K562 (cell line): ENCODE measurements around the gene KAZN. TPM values are rescaled to one million over a fixed set of nuclear protein-coding genes. Genes with fewer than 3 reads are reported as not detected.

Experiments used
- ATAC-seq: fragments of 200-7000 bp; cut with Tn5 transposase; 3 replicates; pipeline ENCODE4 v1.9.1; 2020; ENCODE audit warnings: moderate library complexity
- BruUV-seq: library from RNA; stranded (reverse); fragments of 400-500 nt; replicated peaks from 2 replicates; lab custom pipeline; 2021; lab: Mats Ljungman, UMichigan
- CTCF ChIA-PET: fragments of 300-600 bp; formaldehyde crosslinking; extraction: SDS; loops from one replicate; lab custom pipeline; 2021; ENCODE audit warnings: low intra/inter-chr PET ratio; lab: Yijun Ruan, JAX
- POLR2A ChIA-PET: fragments of 300-600, 350-650 bp; sonication (Branson Sonifier 250); formaldehyde crosslinking; extraction: SDS; loops from one replicate; lab custom pipeline; 2021; ENCODE audit warnings: antibody characterized with exemption, inconsistent platforms; lab: Yijun Ruan, JAX
- DNase-seq, 4 experiments: peaks; one replicate each; pipeline versions ENCODE4 v3.0.0 to v3.0.0-alpha.2; 2011 to 2018; ENCODE audit warnings: low spot score in 3 of 4, mixed read lengths in 3 of 4; ENCODE audit errors: extremely low read depth in 1 of 4
- FAIRE-seq: peaks from 2 replicates; lab custom pipeline; 2011; peaks lifted over from hg19 to GRCh38; lab: Jason Lieb, UNC
- H2AFZ ChIP-seq: 2 replicates; pipeline ENCODE4 v1.6.0; 2011; ENCODE audit warnings: low read depth, low read length, control low read depth, inconsistent platforms
- H3K27ac ChIP-seq: fragments of 200-600 bp; 3 replicates; pipeline ENCODE4 v1.8.0; 2011; ENCODE audit warnings: low read depth, mild to moderate bottlenecking, control low read depth, inconsistent platforms, low read length, moderate library complexity, mixed read lengths; ENCODE audit errors: extremely low read depth
- H3K27me3 ChIP-seq, 2 experiments: fragments of 300-600 bp in 1 of 2; 2 replicates in 1 of 2; 3 replicates in 1 of 2; pipeline versions ENCODE4 v1.6.0 to v1.8.0; 2011; ENCODE audit warnings: inconsistent platforms in 2 of 2, low read length in 2 of 2, mild to moderate bottlenecking in 1 of 2, mixed read lengths in 1 of 2, moderate library complexity in 1 of 2; ENCODE audit not compliant: control insufficient read depth in 2 of 2, insufficient read depth in 2 of 2
- H3K36me3 ChIP-seq: fragments of 300-600 bp; 3 replicates; pipeline ENCODE4 v1.8.0; 2011; ENCODE audit warnings: mild to moderate bottlenecking, low read length, inconsistent platforms; ENCODE audit not compliant: control insufficient read depth, insufficient read depth
- H3K4me1 ChIP-seq, 2 experiments: fragments of 200-600 bp in 1 of 2; replicated peaks in 1 of 2; 2 replicates in 1 of 2; 3 replicates in 1 of 2; pipeline versions ENCODE4 v1.5.1 to v1.8.0; 2011; ENCODE audit warnings: inconsistent platforms in 2 of 2, low read length in 2 of 2, mild to moderate bottlenecking in 1 of 2, mixed read lengths in 1 of 2, moderate library complexity in 1 of 2; ENCODE audit not compliant: control insufficient read depth in 2 of 2, insufficient read depth in 2 of 2
- H3K4me2 ChIP-seq: 2 replicates; pipeline ENCODE4 v1.6.1; 2011; ENCODE audit warnings: low read length, control low read depth, inconsistent platforms, mixed read lengths; ENCODE audit not compliant: insufficient read depth
- H3K4me3 ChIP-seq: fragments of 200-600 bp; sonication (generic), shearing (Covaris generic); 2 replicates; pipeline ENCODE4 v1.5.1; 2016; ENCODE audit warnings: control low read depth, inconsistent platforms
- H3K79me2 ChIP-seq: fragments of 200-600 bp; 3 replicates; pipeline ENCODE4 v1.8.0; 2011; ENCODE audit warnings: low read length, inconsistent platforms; ENCODE audit not compliant: control insufficient read depth, insufficient read depth
- H3K9ac ChIP-seq, 2 experiments: 2 replicates each; pipeline versions ENCODE4 v1.6.0 to v1.6.1; 2011; ENCODE audit warnings: low read depth in 2 of 2, low read length in 2 of 2, control low read depth in 1 of 2, inconsistent platforms in 1 of 2, mild to moderate bottlenecking in 1 of 2, mixed read lengths in 1 of 2; ENCODE audit not compliant: insufficient read depth in 1 of 2
- H3K9me1 ChIP-seq: one replicate; pipeline ENCODE4 v1.6.0; 2011; ENCODE audit warnings: inconsistent platforms, mild to moderate bottlenecking, low read length, moderate library complexity; ENCODE audit not compliant: control insufficient read depth, insufficient read depth
- H3K9me3 ChIP-seq: replicated peaks from 2 replicates; pipeline ENCODE4 v1.5.1; 2011; ENCODE audit warnings: low read depth, low read length, inconsistent platforms; ENCODE audit not compliant: control insufficient read depth, insufficient read depth
- H4K20me1 ChIP-seq: replicated peaks from 2 replicates; pipeline ENCODE4 v1.6.1; 2011; ENCODE audit warnings: low read length, inconsistent platforms, mixed read lengths; ENCODE audit not compliant: control insufficient read depth, insufficient read depth
- FOXA1 ChIP-seq: fragments of 450-650 bp; IDR thresholded peaks from 2 replicates; pipeline ENCODE4 v1.6.1; 2016; ENCODE audit warnings: mild to moderate bottlenecking, borderline replicate concordance
- TAF1 ChIP-seq: IDR thresholded peaks from 2 replicates; pipeline ENCODE4 v1.6.1; 2011; ENCODE audit warnings: mild to moderate bottlenecking, low read length, moderate library complexity; ENCODE audit not compliant: insufficient read depth, control insufficient read depth, severe bottlenecking; ENCODE audit errors: extremely low read depth
- ZC3H4 ChIP-seq: sonication (generic); formaldehyde crosslinking; IDR thresholded peaks from 2 replicates; pipeline ENCODE4 v1.9.0; 2021; ENCODE audit warnings: missing genetic modification reagents, borderline replicate concordance
- ZNF668 ChIP-seq: fragments of 250-450 bp; sonication (Bioruptor Pico); IDR thresholded peaks from 2 replicates; pipeline ENCODE4 v1.8.0; 2022; ENCODE audit warnings: mild to moderate bottlenecking, inconsistent platforms
- WGBS: fragments of 100-300 bp; shearing (Covaris generic); methylation state at CpG from one replicate; pipeline ENCODE4 v1.1.6; 2016; ENCODE audit warnings: low coverage, mixed read lengths; ENCODE audit not compliant: insufficient coverage; ENCODE audit errors: missing lambda C conversion rate; 5-methylcytosine and 5-hydroxymethylcytosine counted together
- in situ Hi-C: fragments of 300-500 bp; cut with MboI; formaldehyde crosslinking; loops from 4 replicates; pipeline ENCODE4 v1.15.0; 2018; ENCODE audit warnings: inconsistent platforms, mixed read lengths
- intact Hi-C: fragments of 100-400 bp; cut with micrococcal nuclease; formaldehyde crosslinking; loops from 2 replicates; pipeline ENCODE4 v1.14.2; 2022
- polyA plus RNA-seq, 8 experiments: library from polyadenylated mRNA; depleted of rRNA in 4 of 8; stranded (reverse) in 5 of 8; unstranded in 3 of 8; fragments of >200 nt; fragmentation: Nextera tagmentation in 2 of 8; fragmentation: Illumina TruSeq in 1 of 8; extraction: Ambion mirVana in 2 of 8; extraction: Trizol in 1 of 8; gene quantifications; 2 replicates each; pipeline versions ENCODE4 v1.2.1 to v1.2.3, GENCODE V29; 2011 to 2014; ENCODE audit warnings: inconsistent platforms in 1 of 8, missing spikeins in 1 of 8
- total RNA-seq, 7 experiments: library from RNA; depleted of rRNA in 6 of 7; stranded (reverse); fragments of >200 nt in 6 of 7; fragmentation: Illumina TruSeq in 2 of 7; extraction: Trizol in 2 of 7; gene quantifications; 2 replicates each; pipeline versions ENCODE4 v1.2.1 to v1.2.3, GENCODE V29; 2011 to 2021; ENCODE audit warnings: low replicate concordance in 1 of 7
- TF ChIP-seq, protein P1 (sequence below): fragments of 250-450 bp; sonication (Bioruptor Pico); IDR thresholded peaks from 2 replicates; pipeline ENCODE4 v1.4.0; 2020

KAZN gene
- total and polyA plus RNA-seq, 9 of the 15 experiments (the other 6 are each of a cell fraction or from before 2014, with no cell fraction given): 2.1 to 21.6 (median 5.4) TPM

DNA sequence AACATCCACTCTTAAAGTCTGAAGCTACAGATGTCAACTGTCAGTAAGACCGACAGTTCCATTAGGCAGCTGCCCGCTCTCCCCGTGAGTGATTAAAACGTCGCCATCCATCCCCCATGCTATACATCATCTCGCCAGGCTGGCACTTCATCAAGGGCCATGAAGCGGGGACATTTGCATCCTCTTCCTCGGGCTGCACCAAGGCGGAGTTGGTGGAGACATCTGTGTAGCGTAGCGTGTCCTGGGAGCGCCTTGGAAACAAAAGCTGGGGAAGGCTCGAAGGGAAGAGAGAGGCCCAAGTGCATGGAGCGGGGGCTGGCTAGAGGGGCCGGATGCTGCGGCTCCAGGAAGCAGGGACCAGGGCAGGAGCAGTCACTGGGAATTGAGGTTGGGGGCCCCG lies 250.1 kb downstream of the KAZN start:
- Histone ChIP-seq H3K4me2 (no peak overlapping the region), H4K20me1 (no peaks in the 10 kb centered on the region), H3K4me1 (peaks cover 0 to 6% of the 10 kb centered on the region in 2 experiments; a peak in 3 of 5 replicates), H3K27me3 (peaks cover 12 to 19% of the 10 kb centered on the region in 2 experiments; a peak in 4 of 5 replicates), H3K9me3 (no peaks in the 10 kb centered on the region), H2AFZ (no peak overlapping the region), H3K27ac (no peak overlapping the region), H3K9me1 (no peaks in the 10 kb centered on the region), H3K9ac (no peak overlapping the region; a peak in 1 of 4 replicates), H3K36me3 (no peaks in the 10 kb centered on the region), H3K79me2 (no peaks in the 10 kb centered on the region), H3K4me3 (no peak overlapping the region)
- no peak for ATAC-seq
- no peak for DNase-seq
- TF ChIP-seq FOXA1 (no peak), ZNF668 (CRISPR knock-in tag) (no peak), TAF1 (no peak), ZC3H4 (CRISPR knock-in tag) (no peak)
- TF ChIP-seq, protein P1, sequence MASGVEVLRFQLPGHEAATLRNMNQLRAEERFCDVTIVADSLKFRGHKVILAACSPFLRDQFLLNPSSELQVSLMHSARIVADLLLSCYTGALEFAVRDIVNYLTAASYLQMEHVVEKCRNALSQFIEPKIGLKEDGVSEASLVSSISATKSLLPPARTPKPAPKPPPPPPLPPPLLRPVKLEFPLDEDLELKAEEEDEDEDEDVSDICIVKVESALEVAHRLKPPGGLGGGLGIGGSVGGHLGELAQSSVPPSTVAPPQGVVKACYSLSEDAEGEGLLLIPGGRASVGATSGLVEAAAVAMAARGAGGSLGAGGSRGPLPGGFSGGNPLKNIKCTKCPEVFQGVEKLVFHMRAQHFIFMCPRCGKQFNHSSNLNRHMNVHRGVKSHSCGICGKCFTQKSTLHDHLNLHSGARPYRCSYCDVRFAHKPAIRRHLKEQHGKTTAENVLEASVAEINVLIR: no peak
- intact Hi-C loops: loop anchor here (2.0 kb wide), 1 partner anchor 20 kb away; no protein-coding TSS in a partner anchor
- in situ Hi-C loops: no loop called here
- no TSS peak for BruUV-seq
- 57% methylated on average over 17 of the region's 17 CpGs for WGBS
- ChIA-PET CTCF (no interaction called here), POLR2A (interaction anchor here (0.6 to 1.3 kb wide), 2 partner anchors 15 to 82 kb away, joined by 3 to 5 read pairs; no protein-coding TSS in a partner anchor)
- no peak for FAIRE-seq
